Pancreas (tissue), 10 donors: ENCODE measurements around the gene FAM20C. TPM values are rescaled to one million over a fixed set of nuclear protein-coding genes. Genes with fewer than 3 reads are reported as not detected.
A peak's percentile ranks its signal among the peaks of the same experiment; 100 is the strongest.

Source experiments
- ATAC-seq, 4 donors: fragments of 200-7000 bp; cut with Tn5 transposase; one replicate each; pipeline versions ENCODE4 v1.8.0 to v1.9.1; 2020; ENCODE audit warnings: mild to moderate bottlenecking in 4 of 4, moderate library complexity in 4 of 4
- DNase-seq, 6 donors: peaks; one replicate each; pipeline ENCODE4 v3.0.0-alpha.2; 2020
- FAIRE-seq: peaks from 2 replicates; lab custom pipeline; 2012; peaks lifted over from hg19 to GRCh38; lab: Jason Lieb, UNC
- H3K27ac ChIP-seq, 4 donors: fragments of 200-600 bp; sonication (generic); 1 replicate in 3 of 4; 2 replicates in 1 of 4; pipeline versions ENCODE4 v1.5.0 to v1.8.0; 2020
- H3K27me3 ChIP-seq, 4 donors: fragments of 200-600 bp; one replicate each; pipeline ENCODE4 v1.8.0; 2021
- H3K36me3 ChIP-seq, 3 donors: fragments of 200-600 bp; sonication (generic) in 1 of 3; one replicate each; pipeline versions ENCODE4 v1.5.0 to v1.8.0; 2020 to 2021
- H3K4me1 ChIP-seq, 3 donors: fragments of 200-600 bp; one replicate each; pipeline ENCODE4 v1.8.0; 2021
- H3K4me3 ChIP-seq, 4 donors: fragments of 200-600 bp; sonication (generic) in 2 of 4; one replicate each; pipeline versions ENCODE4 v1.5.0 to v1.8.0; 2020 to 2021
- H3K9me3 ChIP-seq, 4 donors: fragments of 200-600 bp; one replicate each; pipeline ENCODE4 v1.8.0; 2021
- WGBS, 2 donors: extraction: QIAGEN DNeasy Blood & Tissue Kit; methylation state at CpG; one replicate each; pipeline ENCODE4 v1.1.7; 2013; 5-methylcytosine and 5-hydroxymethylcytosine counted together
- intact Hi-C, 3 donors: fragments of 100-400 bp; cut with DNase I; formaldehyde crosslinking; loops; one replicate each; pipeline versions ENCODE4 v1.11.1 to v1.14.2; 2022
- polyA plus RNA-seq, 2 donors: library from polyadenylated mRNA; stranded (reverse); fragments of 200-250 nt; gene quantifications; one replicate each; pipeline ENCODE4 v1.2.3, GENCODE V29; 2013
- total RNA-seq, 6 donors: library from RNA; stranded (reverse); fragmentation: NEBNext Ultra II Directional in 4 of 6; extraction: Animal tissue kit (Norgen Biotek cat#: 25700) in 4 of 6; gene quantifications; one replicate each; pipeline versions ENCODE4 v1.2.1 to v1.2.4, GENCODE V29; 2021 to 2023
- TF ChIP-seq, protein P1 (sequence below), 4 donors: fragments of 200-600 bp; sonication (generic) in 3 of 4; IDR thresholded peaks; one replicate each; pipeline versions ENCODE4 v1.5.0 to v1.8.0; 2021; ENCODE audit warnings: antibody characterized with exemption in 4 of 4
- donor health status: healthy with polysubstance abuse.
- donor health status: DM: no; HTN: no; CAD: no; lungs with moderate emphysema.
- donor health status: DM: no; HTN: no; CAD: no.
- donor health status: control.
- donor health status: control.
- donor health status: Bipolar disorder and iron deficiency.
- donor health status: DM: yes; HTN: yes; CAD: no.
- donor health status: DM: no; HTN: no; CAD: no.
- donor health status: DM: no; HTN: no; CAD: no.
- donor health status: DM: yes; HTN: yes; CAD: no.

The FAM20C gene
- total and polyA plus RNA-seq, 8 donors: 8.9 to 43.1 (median 13.4) TPM

DNA sequence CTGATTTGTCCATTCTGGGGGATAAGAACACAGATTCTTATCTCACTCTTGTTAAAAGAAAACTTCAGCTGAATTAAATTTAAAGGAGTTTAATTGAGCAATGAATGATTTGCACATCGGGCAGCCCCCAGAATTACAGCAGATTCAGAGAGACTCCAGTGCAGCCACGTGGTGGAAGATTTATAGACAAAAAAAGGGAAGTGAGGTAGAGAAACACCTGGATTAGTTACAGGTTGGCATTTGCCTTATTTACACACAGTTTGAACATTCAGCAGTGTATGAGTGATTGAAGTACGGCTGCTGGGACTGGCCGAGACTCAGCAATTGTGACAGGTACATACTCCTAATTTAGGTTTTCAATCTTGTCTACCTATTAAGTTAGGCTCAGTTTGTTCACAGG lies 46.5 kb upstream of the FAM20C start:
- Histone ChIP-seq H3K27ac (no peak overlapping the region), H3K4me3 (no peak overlapping the region), H3K4me1 (peaks cover 15 to 42% (median 22%) of the 10 kb centered on the region in 3 donors), H3K36me3 (no peaks in the 10 kb centered on the region), H3K27me3 (no peaks in the 10 kb centered on the region), H3K9me3 (no peaks in the 10 kb centered on the region)
- WGBS, 2 donors: 33 to 37% methylated on average over 4 of the region's 4 CpGs
- FAIRE-seq (no peak), ATAC-seq (no peak), DNase-seq (peak in 1 of 6 donors; percentile 11)
- TF ChIP-seq, protein P1, sequence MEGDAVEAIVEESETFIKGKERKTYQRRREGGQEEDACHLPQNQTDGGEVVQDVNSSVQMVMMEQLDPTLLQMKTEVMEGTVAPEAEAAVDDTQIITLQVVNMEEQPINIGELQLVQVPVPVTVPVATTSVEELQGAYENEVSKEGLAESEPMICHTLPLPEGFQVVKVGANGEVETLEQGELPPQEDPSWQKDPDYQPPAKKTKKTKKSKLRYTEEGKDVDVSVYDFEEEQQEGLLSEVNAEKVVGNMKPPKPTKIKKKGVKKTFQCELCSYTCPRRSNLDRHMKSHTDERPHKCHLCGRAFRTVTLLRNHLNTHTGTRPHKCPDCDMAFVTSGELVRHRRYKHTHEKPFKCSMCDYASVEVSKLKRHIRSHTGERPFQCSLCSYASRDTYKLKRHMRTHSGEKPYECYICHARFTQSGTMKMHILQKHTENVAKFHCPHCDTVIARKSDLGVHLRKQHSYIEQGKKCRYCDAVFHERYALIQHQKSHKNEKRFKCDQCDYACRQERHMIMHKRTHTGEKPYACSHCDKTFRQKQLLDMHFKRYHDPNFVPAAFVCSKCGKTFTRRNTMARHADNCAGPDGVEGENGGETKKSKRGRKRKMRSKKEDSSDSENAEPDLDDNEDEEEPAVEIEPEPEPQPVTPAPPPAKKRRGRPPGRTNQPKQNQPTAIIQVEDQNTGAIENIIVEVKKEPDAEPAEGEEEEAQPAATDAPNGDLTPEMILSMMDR (IDR thresholded peaks at IDR 0.05): no peak
- intact Hi-C loops: no loop called here

DNA sequence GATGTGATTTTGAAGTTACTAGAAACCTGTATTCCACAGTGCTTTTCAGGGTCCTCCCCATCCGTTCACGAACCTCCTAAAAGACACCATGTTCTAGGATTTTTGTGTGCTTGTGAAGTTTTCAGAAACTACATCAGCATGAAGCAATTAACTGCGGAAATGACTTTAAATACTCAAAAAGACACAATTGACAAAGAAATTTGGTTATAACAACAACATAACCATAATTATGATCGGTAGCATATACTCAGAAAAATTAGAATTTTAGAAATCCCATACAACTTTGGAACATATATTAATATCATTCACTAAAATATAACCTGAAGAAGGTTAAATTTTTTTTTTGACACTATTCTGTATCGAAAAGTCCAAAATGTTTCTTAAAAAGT lies 43.8 kb upstream of the FAM20C start:
- peak overlapping the region; percentile 71 to 95 (median 91) for H3K27ac ChIP-seq
- H3K4me1 ChIP-seq: peaks cover 5 to 25% (median 11%) of the 10 kb centered on the region in 3 donors
- H3K27me3 ChIP-seq: no peaks in the 10 kb centered on the region
- TF ChIP-seq, protein P1 (IDR thresholded peaks at IDR 0.05): no peak
- 64 to 67% methylated on average over 5 of the region's 5 CpGs for WGBS, 2 donors
- H3K9me3 ChIP-seq: no peaks in the 10 kb centered on the region
- FAIRE-seq (peak; percentile 70), ATAC-seq (no peak), DNase-seq (no peak)
- no peaks in the 10 kb centered on the region for H3K36me3 ChIP-seq
- intact Hi-C loops: no loop called here
- peak overlapping the region; percentile 5 to 51 (median 31) for H3K4me3 ChIP-seq

GRCh38 chr7:148932-149790 lies 43.2 kb upstream of the FAM20C start:
- DNase-seq (peak; percentile 96 to 99 (median 98)), ATAC-seq (peak; percentile 91 to 94 (median 92)), FAIRE-seq (peak; percentile 29)
- TF ChIP-seq, protein P1 (IDR thresholded peaks at IDR 0.05): no peak
- H3K27me3 ChIP-seq: no peaks in the 10 kb centered on the region
- H3K36me3 ChIP-seq: no peaks in the 10 kb centered on the region
- H3K4me3 ChIP-seq: peak overlapping the region; percentile 16 to 51 (median 39)
- peaks cover 0 to 20% (median 7%) of the 10 kb centered on the region in 3 donors for H3K4me1 ChIP-seq
- 0% methylated on average over 74 of the region's 74 CpGs for WGBS, 2 donors
- H3K27ac ChIP-seq: peak overlapping the region; percentile 71 to 95 (median 91)
- intact Hi-C loops: no loop called here
- H3K9me3 ChIP-seq: no peaks in the 10 kb centered on the region

GRCh38 chr7:149791-150636 lies 42.4 kb upstream of the FAM20C start:
- intact Hi-C loops: no loop called here
- FAIRE-seq (no peak), ATAC-seq (peak; percentile 10 to 46 (median 26)), DNase-seq (peak in 5 of 6 donors; percentile 49 to 88 (median 72))
- Histone ChIP-seq H3K36me3 (no peaks in the 10 kb centered on the region), H3K9me3 (no peaks in the 10 kb centered on the region), H3K27me3 (no peaks in the 10 kb centered on the region), H3K27ac (peak overlapping the region; percentile 71 to 95 (median 91)), H3K4me1 (peaks cover 0 to 18% (median 7%) of the 10 kb centered on the region in 3 donors), H3K4me3 (peak overlapping the region; percentile 16 to 51 (median 39))
- 43% methylated on average over 32 to 41 of the region's 41 CpGs for WGBS, 2 donors
- TF ChIP-seq, protein P1 (IDR thresholded peaks at IDR 0.05): no peak
